Caco-2 (cell line): ENCODE data around the gene IRGQ. TPM values are rescaled to one million over a fixed set of nuclear protein-coding genes. Genes with fewer than 3 reads are reported as not detected.

Experiments
- BruUV-seq: library from RNA; stranded (reverse); fragments of 400-500 nt; replicated peaks from 2 replicates; lab custom pipeline; 2021; lab: Mats Ljungman, UMichigan
- CTCF ChIA-PET: fragments of 300-600 bp; sonication (Branson Sonifier 250); formaldehyde crosslinking; loops from one replicate; lab custom pipeline; 2022; ENCODE audit warnings: antibody characterized with exemption; lab: Charles Lee
- POLR2A ChIA-PET: fragments of 300-600 bp; sonication (Branson Sonifier 250); formaldehyde crosslinking; loops from one replicate; lab custom pipeline; 2022; ENCODE audit warnings: antibody characterized with exemption; lab: Charles Lee
- DNase-seq, 2 experiments: peaks; one replicate each; pipeline versions ENCODE4 v3.0.0 to v3.0.0-alpha.2; 2020 to 2022
- H3K27me3 ChIP-seq: replicated peaks from 2 replicates; pipeline ENCODE4 v1.6.0; 2011; ENCODE audit warnings: low read length; ENCODE audit not compliant: control insufficient read depth, insufficient read depth
- H3K36me3 ChIP-seq: 2 replicates; pipeline ENCODE4 v1.5.1; 2011; ENCODE audit warnings: low read length; ENCODE audit not compliant: control insufficient read depth, insufficient read depth
- H3K4me1 ChIP-seq: fragments of 250-450 bp; sonication (Bioruptor Pico); 2 replicates; pipeline ENCODE4 v1.5.1; 2020; ENCODE audit warnings: mild to moderate bottlenecking
- H3K4me3 ChIP-seq: 2 replicates; pipeline ENCODE4 v1.5.1; 2011; ENCODE audit warnings: low read depth, mild to moderate bottlenecking, control low read depth, low read length
- H3K9me3 ChIP-seq: fragments of 250-450 bp; sonication (Bioruptor Pico); 2 replicates; pipeline ENCODE4 v1.5.1; 2020; ENCODE audit warnings: mild to moderate bottlenecking, moderate library complexity
- H3K27ac Mint-ChIP-seq: one replicate; pipeline ENCODE4 v1.8.0; 2022; ENCODE audit warnings: mixed read lengths; ENCODE audit not compliant: unreplicated experiment
- H3K27me3 Mint-ChIP-seq: one replicate; pipeline ENCODE4 v1.8.0; 2022; ENCODE audit warnings: mixed read lengths; ENCODE audit not compliant: insufficient read depth, unreplicated experiment
- H3K36me3 Mint-ChIP-seq: one replicate; pipeline ENCODE4 v1.8.0; 2022; ENCODE audit warnings: mild to moderate bottlenecking, mixed read lengths; ENCODE audit not compliant: insufficient read depth, unreplicated experiment
- H3K4me1 Mint-ChIP-seq: one replicate; pipeline ENCODE4 v1.8.0; 2022; ENCODE audit warnings: low read depth, mixed read lengths; ENCODE audit not compliant: unreplicated experiment
- H3K4me3 Mint-ChIP-seq: one replicate; pipeline ENCODE4 v1.8.0; 2022; ENCODE audit warnings: mild to moderate bottlenecking, moderate library complexity, mixed read lengths; ENCODE audit not compliant: unreplicated experiment
- H3K9me3 Mint-ChIP-seq: one replicate; pipeline ENCODE4 v1.8.0; 2022; ENCODE audit warnings: mixed read lengths; ENCODE audit not compliant: unreplicated experiment
- CTCF ChIP-seq, 2 experiments: fragments of 200-600 bp in 1 of 2; IDR thresholded peaks; 1 replicate in 1 of 2; 2 replicates in 1 of 2; pipeline versions ENCODE4 v1.5.1 to v1.8.0; 2011 to 2022; ENCODE audit warnings: antibody characterized with exemption in 1 of 2, control low read depth in 1 of 2, inconsistent platforms in 1 of 2, low read depth in 1 of 2, low read length in 1 of 2, mild to moderate bottlenecking in 1 of 2, moderate library complexity in 1 of 2; ENCODE audit not compliant: insufficient read depth in 1 of 2, severe bottlenecking in 1 of 2, unreplicated experiment in 1 of 2
- intact Hi-C: fragments of 100-400 bp; cut with micrococcal nuclease; formaldehyde crosslinking; loops from one replicate; pipeline ENCODE4 v1.10.0; 2022; ENCODE audit not compliant: unreplicated experiment
- total RNA-seq: library from RNA; stranded (reverse); gene quantifications from 2 replicates; pipeline ENCODE4 v1.2.3, GENCODE V29; 2022

The IRGQ gene
- total RNA-seq, 1 experiment from 2014 or later, result 27.7 TPM

- no TSS peak for BruUV-seq
- Mint-ChIP-seq H3K27me3 (no peaks in the 10 kb centered on the region), H3K36me3 (peaks cover 28% of the 10 kb centered on the region), H3K27ac (no peak overlapping the region), H3K4me1 (no peaks in the 10 kb centered on the region), H3K9me3 (no peaks in the 10 kb centered on the region), H3K4me3 (no peak overlapping the region)
- no peak for DNase-seq
- H3K9me3 ChIP-seq, result no peaks in the 10 kb centered on the region
- H3K4me3 ChIP-seq, result no peak overlapping the region
- intact Hi-C loops, result no loop called here
- peaks cover 2% of the 10 kb centered on the region; the same call in 1 of the 2 replicates for H3K36me3 ChIP-seq
- TF ChIP-seq CTCF (IDR thresholded peaks at IDR 0.05; ENCODE audit: insufficient read depth in 1 of 2, low read depth in 1 of 2, low read length in 1 of 2, severe bottlenecking in 1 of 2, unreplicated experiment in 1 of 2), result no peak
- H3K4me1 ChIP-seq, result no peaks in the 10 kb centered on the region
- ChIA-PET POLR2A (no interaction called here), CTCF (no interaction called here)
- no peaks in the 10 kb centered on the region for H3K27me3 ChIP-seq
Observed at GRCh38 chr19:43546581-43546980, 49.4 kb downstream of the IRGQ start.

GRCh38 chr19:43545981-43546380 is 50.0 kb downstream of the IRGQ start:
- H3K27me3 ChIP-seq, result no peaks in the 10 kb centered on the region
- intact Hi-C loops, result no loop called here
- peaks cover 28% of the 10 kb centered on the region for H3K36me3 Mint-ChIP-seq

GRCh38 chr19:43545276-43545675 is 50.7 kb downstream of the IRGQ start:
- no peaks in the 10 kb centered on the region for H3K27me3 ChIP-seq
- peaks cover 2% of the 10 kb centered on the region; the same call in 1 of the 2 replicates for H3K36me3 ChIP-seq
- H3K27ac Mint-ChIP-seq, result no peak overlapping the region
- ChIA-PET POLR2A (no interaction called here), CTCF (no interaction called here)
- H3K27me3 Mint-ChIP-seq, result no peaks in the 10 kb centered on the region
- no peaks in the 10 kb centered on the region for H3K4me1 ChIP-seq
- no peaks in the 10 kb centered on the region for H3K9me3 ChIP-seq
- H3K9me3 Mint-ChIP-seq, result no peaks in the 10 kb centered on the region
- intact Hi-C loops, result no loop called here
- H3K4me1 Mint-ChIP-seq, result no peaks in the 10 kb centered on the region
- H3K4me3 Mint-ChIP-seq, result no peak overlapping the region
- no peak overlapping the region for H3K4me3 ChIP-seq
- peaks cover 23% of the 10 kb centered on the region for H3K36me3 Mint-ChIP-seq
- TF ChIP-seq CTCF (IDR thresholded peaks at IDR 0.05; ENCODE audit: insufficient read depth in 1 of 2, low read depth in 1 of 2, low read length in 1 of 2, severe bottlenecking in 1 of 2, unreplicated experiment in 1 of 2), result no peak
- BruUV-seq, result no TSS peak
- DNase-seq, result no peak

More at GRCh38 chr19:43545981-43546380, 50.0 kb downstream of the IRGQ start:
- no TSS peak for BruUV-seq
- Mint-ChIP-seq H3K4me1 (no peaks in the 10 kb centered on the region), H3K9me3 (no peaks in the 10 kb centered on the region), H3K27me3 (no peaks in the 10 kb centered on the region), H3K27ac (no peak overlapping the region), H3K4me3 (no peak overlapping the region)
- ChIA-PET CTCF (no interaction called here), POLR2A (no interaction called here)
- no peaks in the 10 kb centered on the region for H3K4me1 ChIP-seq
- peaks cover 2% of the 10 kb centered on the region; the same call in 1 of the 2 replicates for H3K36me3 ChIP-seq
- no peak for DNase-seq
- no peak for TF ChIP-seq CTCF (IDR thresholded peaks at IDR 0.05; ENCODE audit: insufficient read depth in 1 of 2, low read depth in 1 of 2, low read length in 1 of 2, severe bottlenecking in 1 of 2, unreplicated experiment in 1 of 2)
- H3K9me3 ChIP-seq, result no peaks in the 10 kb centered on the region
- H3K4me3 ChIP-seq, result no peak overlapping the region
